WERI-Rb-1 (cell line): Measurements from ENCODE around the gene NTS.
A peak's percentile ranks its signal among the peaks of the same experiment; 100 is the strongest.

Experiments
- DNase-seq: peaks from one replicate; pipeline ENCODE4 v3.0.0-alpha.2; 2020
- H3K27ac ChIP-seq: fragments of 250-450 bp; sonication (Bioruptor Pico); 2 replicates; pipeline ENCODE4 v1.5.1; 2020; ENCODE audit warnings: mild to moderate bottlenecking, moderate library complexity
- H3K27me3 ChIP-seq: fragments of 250-450 bp; sonication (Bioruptor Pico); 2 replicates; pipeline ENCODE4 v1.5.1; 2021; ENCODE audit warnings: mild to moderate bottlenecking, low read depth, moderate library complexity; ENCODE audit not compliant: insufficient read depth, severe bottlenecking
- H3K36me3 ChIP-seq: fragments of 250-450 bp; sonication (Bioruptor Pico); 2 replicates; pipeline ENCODE4 v1.5.1; 2020; ENCODE audit warnings: mild to moderate bottlenecking, moderate library complexity
- H3K4me3 ChIP-seq: 2 replicates; pipeline ENCODE4 v1.5.1; 2011; ENCODE audit warnings: low read depth, mild to moderate bottlenecking, control low read depth, low read length
- H3K9me3 ChIP-seq: fragments of 250-450 bp; sonication (Bioruptor Pico); 2 replicates; pipeline ENCODE4 v1.5.1; 2021; ENCODE audit warnings: mild to moderate bottlenecking, moderate library complexity; ENCODE audit not compliant: severe bottlenecking
- TF ChIP-seq, protein P1 (sequence below): IDR thresholded peaks from 2 replicates; pipeline ENCODE4 v1.5.1; 2011; ENCODE audit warnings: low read depth, mild to moderate bottlenecking, control low read depth, inconsistent platforms, low read length

NTS gene, protein sequence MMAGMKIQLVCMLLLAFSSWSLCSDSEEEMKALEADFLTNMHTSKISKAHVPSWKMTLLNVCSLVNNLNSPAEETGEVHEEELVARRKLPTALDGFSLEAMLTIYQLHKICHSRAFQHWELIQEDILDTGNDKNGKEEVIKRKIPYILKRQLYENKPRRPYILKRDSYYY

DNA sequence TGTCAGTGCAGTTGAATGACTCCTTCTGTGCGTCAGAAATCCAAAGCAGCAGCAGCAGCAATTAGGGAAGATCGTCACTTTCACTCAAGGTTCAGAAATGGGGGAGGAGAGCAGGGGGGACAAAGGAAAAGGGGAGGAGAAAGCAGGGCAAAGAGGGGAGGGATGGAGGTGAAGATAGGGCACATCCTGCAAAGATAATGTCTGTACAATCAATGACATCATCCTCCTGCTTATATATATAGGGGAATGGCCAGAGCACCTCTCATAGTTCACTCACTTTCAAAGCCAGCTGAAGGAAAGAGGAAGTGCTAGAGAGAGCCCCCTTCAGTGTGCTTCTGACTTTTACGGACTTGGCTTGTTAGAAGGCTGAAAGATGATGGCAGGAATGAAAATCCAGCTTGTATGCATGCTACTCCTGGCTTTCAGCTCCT, at the start of gene NTS:
Gene NTS, plus strand, starts transcription at position 265 of the 431 bp plus-strand sequence. Its CDS starts 109 bp downstream, at position 374.
- no peak for DNase-seq
- H3K27me3 ChIP-seq: no peaks in the 10 kb centered on the region
- H3K27ac ChIP-seq: no peak within 1 kb of the TSS

DNA sequence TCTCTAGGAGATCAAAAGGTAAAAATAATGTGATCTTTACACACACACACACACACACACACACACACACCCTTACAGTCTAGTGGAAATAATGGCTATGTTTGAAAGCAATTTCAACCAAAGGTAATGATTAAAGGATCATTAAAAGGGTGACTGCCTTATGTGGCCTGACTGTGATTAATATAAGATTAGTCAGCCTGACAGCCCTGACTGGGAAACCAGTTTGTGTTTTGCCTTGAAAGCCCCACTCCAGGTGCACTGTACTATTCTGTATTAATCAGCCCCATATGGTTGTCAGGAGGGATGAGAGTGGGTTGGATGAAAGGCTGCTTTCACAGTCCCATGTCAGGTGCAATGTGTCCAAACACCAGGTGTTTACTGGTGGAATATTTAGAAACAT, 48.3 kb upstream of the NTS start:
- no peaks in the 10 kb centered on the region for H3K36me3 ChIP-seq
- peak; percentile 63 for DNase-seq
- no peak overlapping the region for H3K4me3 ChIP-seq
- H3K9me3 ChIP-seq: no peaks in the 10 kb centered on the region
- TF ChIP-seq, protein P1, sequence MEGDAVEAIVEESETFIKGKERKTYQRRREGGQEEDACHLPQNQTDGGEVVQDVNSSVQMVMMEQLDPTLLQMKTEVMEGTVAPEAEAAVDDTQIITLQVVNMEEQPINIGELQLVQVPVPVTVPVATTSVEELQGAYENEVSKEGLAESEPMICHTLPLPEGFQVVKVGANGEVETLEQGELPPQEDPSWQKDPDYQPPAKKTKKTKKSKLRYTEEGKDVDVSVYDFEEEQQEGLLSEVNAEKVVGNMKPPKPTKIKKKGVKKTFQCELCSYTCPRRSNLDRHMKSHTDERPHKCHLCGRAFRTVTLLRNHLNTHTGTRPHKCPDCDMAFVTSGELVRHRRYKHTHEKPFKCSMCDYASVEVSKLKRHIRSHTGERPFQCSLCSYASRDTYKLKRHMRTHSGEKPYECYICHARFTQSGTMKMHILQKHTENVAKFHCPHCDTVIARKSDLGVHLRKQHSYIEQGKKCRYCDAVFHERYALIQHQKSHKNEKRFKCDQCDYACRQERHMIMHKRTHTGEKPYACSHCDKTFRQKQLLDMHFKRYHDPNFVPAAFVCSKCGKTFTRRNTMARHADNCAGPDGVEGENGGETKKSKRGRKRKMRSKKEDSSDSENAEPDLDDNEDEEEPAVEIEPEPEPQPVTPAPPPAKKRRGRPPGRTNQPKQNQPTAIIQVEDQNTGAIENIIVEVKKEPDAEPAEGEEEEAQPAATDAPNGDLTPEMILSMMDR: no peak
- H3K27me3 ChIP-seq: no peaks in the 10 kb centered on the region
- H3K27ac ChIP-seq: peak overlapping the region; percentile 17; the same call in 1 of the 2 replicates

More for the DNA sequence above, at the start of gene NTS:
- Histone ChIP-seq H3K4me3 (no peak within 1 kb of the TSS), H3K9me3 (no peaks in the 10 kb centered on the region), H3K36me3 (no peaks in the 10 kb centered on the region)
- TF ChIP-seq, protein P1: no peak

DNA sequence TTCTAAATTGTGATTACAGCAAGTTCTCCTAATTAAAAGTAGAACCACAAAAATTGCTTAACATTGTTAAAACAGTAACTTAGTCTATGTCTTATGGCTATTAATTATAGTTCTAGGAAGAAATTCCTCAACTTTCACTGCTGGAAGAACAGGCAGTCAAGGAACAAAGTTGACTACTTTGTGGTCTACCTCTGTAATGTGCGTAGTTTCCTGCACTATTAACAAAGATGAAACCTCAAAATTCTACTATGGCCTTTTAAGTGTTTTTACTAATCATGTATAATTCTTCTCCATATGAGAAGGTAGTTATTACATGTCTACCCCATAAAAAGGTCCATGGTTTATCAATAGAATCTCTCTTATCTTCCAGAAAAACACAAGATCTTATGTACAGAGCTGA, 45.5 kb upstream of the NTS start:
- no peak for DNase-seq
- H3K4me3 ChIP-seq: no peak overlapping the region
- H3K36me3 ChIP-seq: no peaks in the 10 kb centered on the region
- no peaks in the 10 kb centered on the region for H3K27me3 ChIP-seq
- TF ChIP-seq, protein P1: no peak
- H3K27ac ChIP-seq: no peak overlapping the region
- no peaks in the 10 kb centered on the region for H3K9me3 ChIP-seq

DNA sequence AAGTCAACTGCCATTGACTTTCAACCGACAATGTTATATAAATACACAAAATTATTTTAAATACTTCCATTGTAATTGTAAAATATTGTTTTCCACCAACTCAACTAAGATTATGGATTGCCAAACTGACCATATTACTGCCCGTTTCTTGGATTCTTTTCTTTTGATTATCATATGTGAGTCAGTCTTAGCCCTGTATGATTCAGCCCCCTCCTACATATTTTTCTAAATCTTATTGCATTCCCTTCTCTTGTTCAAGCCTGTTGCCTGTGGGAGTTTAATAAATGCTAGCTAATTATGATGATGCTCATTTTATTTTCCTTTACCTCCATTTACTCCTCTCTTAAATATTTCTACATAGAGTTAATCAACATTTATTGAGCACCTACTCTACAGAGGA, 44.7 kb upstream of the NTS start:
- no peak overlapping the region for H3K27ac ChIP-seq
- H3K36me3 ChIP-seq: no peaks in the 10 kb centered on the region
- DNase-seq: no peak
- no peaks in the 10 kb centered on the region for H3K9me3 ChIP-seq
- H3K4me3 ChIP-seq: no peak overlapping the region
- TF ChIP-seq, protein P1: no peak
- H3K27me3 ChIP-seq: no peaks in the 10 kb centered on the region

DNA sequence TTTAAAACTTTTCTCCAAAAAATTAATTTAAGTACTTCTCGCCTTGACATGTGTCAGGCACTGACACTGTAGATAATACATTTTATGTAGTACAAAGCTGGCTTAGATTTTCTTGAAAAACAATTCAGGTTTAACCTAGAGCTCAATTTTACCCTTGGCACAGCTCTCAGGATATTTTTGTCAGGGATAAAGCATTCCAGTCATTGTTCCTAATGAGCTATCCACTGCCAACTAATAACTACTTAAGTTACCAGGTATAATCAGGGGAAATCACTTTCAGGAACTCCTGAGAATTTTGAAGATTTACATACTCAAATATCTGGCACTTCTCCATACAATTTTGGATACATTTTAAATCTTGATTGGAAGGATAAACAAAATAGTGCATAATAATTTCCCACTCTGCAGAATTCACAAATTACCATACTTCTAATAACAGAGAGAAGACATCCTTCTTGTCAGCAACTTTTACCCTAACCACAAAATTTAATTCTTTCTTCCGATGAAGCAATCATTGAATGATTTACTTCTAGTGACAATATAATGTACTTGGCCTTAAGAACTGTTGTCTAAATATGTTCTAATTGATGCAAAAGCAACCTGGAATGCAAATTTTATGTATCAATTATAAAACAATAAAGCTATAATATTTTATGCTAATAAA, 42.6 kb upstream of the NTS start:
- no peak for DNase-seq
- no peaks in the 10 kb centered on the region for H3K9me3 ChIP-seq
- H3K27ac ChIP-seq: no peak overlapping the region
- TF ChIP-seq, protein P1: no peak
- H3K4me3 ChIP-seq: no peak overlapping the region
- no peaks in the 10 kb centered on the region for H3K27me3 ChIP-seq
- H3K36me3 ChIP-seq: no peaks in the 10 kb centered on the region

DNA sequence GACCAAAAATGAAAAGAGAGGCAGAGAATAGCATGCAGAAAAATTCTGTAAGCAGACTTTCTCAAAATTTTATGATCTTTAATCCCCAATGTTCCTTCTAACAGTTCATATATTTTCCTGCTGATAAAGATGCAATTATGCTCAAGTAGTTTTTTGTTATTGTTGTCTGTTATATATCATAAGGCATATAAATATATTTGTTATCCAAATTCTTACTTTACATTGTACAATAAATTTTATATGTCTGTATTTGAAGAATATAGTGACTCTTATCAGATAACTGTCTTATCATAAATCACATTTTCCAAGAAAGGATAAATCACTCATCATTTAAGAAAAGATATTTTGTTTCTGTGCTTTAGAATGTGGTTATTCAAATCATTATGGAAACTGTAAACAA, 40.5 kb upstream of the NTS start:
- TF ChIP-seq, protein P1: no peak
- DNase-seq: no peak
- Histone ChIP-seq H3K9me3 (no peaks in the 10 kb centered on the region), H3K27ac (no peak overlapping the region), H3K4me3 (no peak overlapping the region), H3K36me3 (no peaks in the 10 kb centered on the region), H3K27me3 (no peaks in the 10 kb centered on the region)
